H1 (cell line): ENCODE measurements around the gene RTL3. TPM values are rescaled to one million over a fixed set of nuclear protein-coding genes. Genes with fewer than 3 reads are reported as not detected.

ENCODE experiments used
- CBX8 ChIP-seq: fragments of 300-800, 300-1000 bp; sonication (generic); IDR thresholded peaks from 2 replicates; pipeline ENCODE4 v1.7.1; 2016; ENCODE audit warnings: low read depth, low read length, borderline replicate concordance
- CHD7 ChIP-seq: fragments of 300-600 bp; sonication (generic); IDR thresholded peaks from 2 replicates; pipeline ENCODE4 v1.7.1; 2012; ENCODE audit warnings: low read length, moderate library complexity, mild to moderate bottlenecking, inconsistent platforms; ENCODE audit not compliant: insufficient replicate concordance
- POU5F1 ChIP-seq: IDR thresholded peaks from 2 replicates; pipeline ENCODE4 v1.6.1; 2011; ENCODE audit warnings: low read depth, mild to moderate bottlenecking, low read length, moderate library complexity
- RBBP5 ChIP-seq: IDR thresholded peaks from 2 replicates; pipeline ENCODE4 v1.7.1; 2012; ENCODE audit warnings: low read depth, mild to moderate bottlenecking, inconsistent platforms, low read length, moderate library complexity, borderline replicate concordance
- SIRT6 ChIP-seq: IDR thresholded peaks from one replicate; pipeline ENCODE4 v1.7.1; 2012; ENCODE audit warnings: low read length, inconsistent platforms
- SRF ChIP-seq: IDR thresholded peaks from 2 replicates; pipeline ENCODE4 v1.6.1; 2011; ENCODE audit warnings: mild to moderate bottlenecking, low read depth, low read length, moderate library complexity
- SUZ12 ChIP-seq: fragments of 200-600 bp; sonication (generic); IDR thresholded peaks from 2 replicates; pipeline ENCODE4 v1.6.1; 2012; ENCODE audit warnings: mild to moderate bottlenecking, inconsistent platforms, low read length, moderate library complexity, mixed read lengths
- TAF7 ChIP-seq: optimal IDR thresholded peaks from 2 replicates; pipeline ENCODE3; 2011; ENCODE audit warnings: low read depth, mild to moderate bottlenecking, inconsistent platforms, low read length, moderate library complexity, borderline replicate concordance
- YY1 ChIP-seq: IDR thresholded peaks from 2 replicates; pipeline ENCODE4 v1.6.1; 2011; ENCODE audit warnings: low read depth, mild to moderate bottlenecking, low read length
- polyA plus RNA-seq, 7 experiments: library from polyadenylated mRNA; depleted of rRNA in 3 of 7; stranded (reverse) in 5 of 7; unstranded in 2 of 7; fragments of >200 nt in 5 of 7; fragments of 200-250 nt in 2 of 7; gene quantifications; 1 replicate in 5 of 7; 2 replicates in 1 of 7; 4 replicates in 1 of 7; pipeline versions ENCODE4 v1.2.1 to v1.2.3, GENCODE V29; 2011 to 2013; ENCODE audit warnings: missing spikeins in 2 of 7, mixed read lengths in 2 of 7
- total RNA-seq: library from RNA; stranded (reverse); fragmentation: NEBNext Ultra II Directional; extraction: Animal tissue kit (Norgen Biotek cat#: 25700); gene quantifications from 2 replicates; pipeline ENCODE4 v1.2.1, GENCODE V29; 2021
- TF ChIP-seq, protein P1 (sequence below): IDR thresholded peaks from 2 replicates; pipeline ENCODE4 v1.6.1; 2011; ENCODE audit warnings: low read depth, mild to moderate bottlenecking, low read length; ENCODE audit not compliant: insufficient read depth
- TF ChIP-seq, protein P2 (sequence below): IDR thresholded peaks from 2 replicates; pipeline ENCODE4 v1.6.1; 2012; ENCODE audit warnings: inconsistent platforms

Gene RTL3
- total and polyA plus RNA-seq, 2 of the 8 experiments (the other 6 are each of a cell fraction or from before 2014, with no cell fraction given) = not detected

DNA sequence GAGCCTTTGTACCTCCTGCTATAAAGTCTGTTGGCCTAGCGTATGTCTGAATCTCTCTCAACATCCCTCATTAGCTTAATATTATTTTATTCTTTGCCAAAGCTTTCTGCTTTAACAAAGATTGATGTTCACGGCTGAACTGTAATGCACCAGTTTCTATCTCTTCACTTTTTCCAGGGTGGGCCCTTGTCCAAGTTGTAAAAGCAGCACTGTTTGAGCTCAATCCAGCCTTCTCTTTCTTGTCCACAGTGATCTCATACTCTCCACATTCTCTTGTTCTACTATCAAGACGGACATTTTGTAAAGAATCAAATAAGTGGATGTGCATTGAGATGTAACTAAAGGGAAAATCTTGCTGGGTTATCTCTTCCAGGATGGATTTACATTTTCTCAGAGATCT, 34.4 kb upstream of the RTL3 start (continued):
- TF ChIP-seq CHD7 (no peak), RBBP5 (no peak), CBX8 (no peak), YY1 (no peak), SRF (no peak), TAF7 (no peak), SIRT6 (no peak), SUZ12 (no peak), POU5F1 (no peak)
- TF ChIP-seq, protein P1, sequence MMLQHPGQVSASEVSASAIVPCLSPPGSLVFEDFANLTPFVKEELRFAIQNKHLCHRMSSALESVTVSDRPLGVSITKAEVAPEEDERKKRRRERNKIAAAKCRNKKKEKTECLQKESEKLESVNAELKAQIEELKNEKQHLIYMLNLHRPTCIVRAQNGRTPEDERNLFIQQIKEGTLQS = no peak
- TF ChIP-seq, protein P2, sequence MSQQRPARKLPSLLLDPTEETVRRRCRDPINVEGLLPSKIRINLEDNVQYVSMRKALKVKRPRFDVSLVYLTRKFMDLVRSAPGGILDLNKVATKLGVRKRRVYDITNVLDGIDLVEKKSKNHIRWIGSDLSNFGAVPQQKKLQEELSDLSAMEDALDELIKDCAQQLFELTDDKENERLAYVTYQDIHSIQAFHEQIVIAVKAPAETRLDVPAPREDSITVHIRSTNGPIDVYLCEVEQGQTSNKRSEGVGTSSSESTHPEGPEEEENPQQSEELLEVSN = no peak
